CD4-positive, alpha-beta T cell treated with Interleukin-6 for 4 hours (primary cell): Measurements from ENCODE around the gene MYBPC3.

Experiments
- DNase-seq: peaks from one replicate; pipeline ENCODE4 v3.0.0-alpha.2; 2020; ENCODE audit warnings: mixed read lengths

The MYBPC3 gene

DNA sequence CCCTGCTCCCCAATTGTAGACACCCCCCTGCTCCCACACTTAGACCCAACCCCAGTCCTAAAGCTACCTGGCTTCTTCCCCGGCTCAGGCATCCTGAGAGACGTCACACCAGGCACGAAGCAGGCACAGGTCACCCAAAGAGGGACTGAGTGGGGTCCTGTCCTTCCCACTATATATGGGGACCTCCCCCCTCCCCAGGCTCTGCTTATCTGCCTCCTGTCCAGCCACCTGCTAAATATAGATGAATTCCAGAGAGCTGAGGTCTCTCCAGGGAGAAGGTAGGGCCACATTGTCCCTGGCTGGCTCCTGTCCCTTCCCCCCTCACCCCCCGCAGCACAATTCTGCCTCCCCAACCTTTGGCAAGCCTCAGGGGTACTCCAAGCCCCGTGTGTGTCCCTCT is at the start of gene MYBPC3:
TSS of gene MYBPC3 (minus strand) at position 147 of the 400 bp plus-strand sequence. CDS start at position 92, 55 bp downstream.
- no peak for DNase-seq

DNA sequence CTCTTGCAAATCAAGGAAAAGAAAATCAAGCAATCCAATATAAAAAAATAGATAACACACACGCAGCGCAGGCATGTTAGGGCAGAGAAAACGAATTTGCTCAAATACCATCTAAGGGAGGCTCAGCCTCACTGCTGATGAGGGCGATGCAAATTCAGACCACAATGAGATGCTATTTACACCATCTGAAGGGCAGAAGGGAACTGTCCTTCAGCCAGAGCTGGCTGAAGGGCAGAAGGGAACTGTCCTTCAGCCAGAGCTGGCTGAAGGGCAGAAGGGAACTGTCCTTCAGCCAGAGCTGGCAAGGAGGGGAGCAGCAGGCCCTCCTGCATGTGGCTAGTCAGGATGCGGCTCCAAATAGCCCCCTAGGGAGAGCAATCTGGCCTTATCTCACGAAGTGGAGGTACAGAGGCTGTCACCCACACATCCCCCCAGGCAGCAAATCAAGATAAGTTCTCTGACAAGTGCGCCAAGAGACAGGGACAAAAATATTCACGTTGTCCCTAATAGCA is 48.3 kb upstream of the MYBPC3 start:
- no peak for DNase-seq

DNA sequence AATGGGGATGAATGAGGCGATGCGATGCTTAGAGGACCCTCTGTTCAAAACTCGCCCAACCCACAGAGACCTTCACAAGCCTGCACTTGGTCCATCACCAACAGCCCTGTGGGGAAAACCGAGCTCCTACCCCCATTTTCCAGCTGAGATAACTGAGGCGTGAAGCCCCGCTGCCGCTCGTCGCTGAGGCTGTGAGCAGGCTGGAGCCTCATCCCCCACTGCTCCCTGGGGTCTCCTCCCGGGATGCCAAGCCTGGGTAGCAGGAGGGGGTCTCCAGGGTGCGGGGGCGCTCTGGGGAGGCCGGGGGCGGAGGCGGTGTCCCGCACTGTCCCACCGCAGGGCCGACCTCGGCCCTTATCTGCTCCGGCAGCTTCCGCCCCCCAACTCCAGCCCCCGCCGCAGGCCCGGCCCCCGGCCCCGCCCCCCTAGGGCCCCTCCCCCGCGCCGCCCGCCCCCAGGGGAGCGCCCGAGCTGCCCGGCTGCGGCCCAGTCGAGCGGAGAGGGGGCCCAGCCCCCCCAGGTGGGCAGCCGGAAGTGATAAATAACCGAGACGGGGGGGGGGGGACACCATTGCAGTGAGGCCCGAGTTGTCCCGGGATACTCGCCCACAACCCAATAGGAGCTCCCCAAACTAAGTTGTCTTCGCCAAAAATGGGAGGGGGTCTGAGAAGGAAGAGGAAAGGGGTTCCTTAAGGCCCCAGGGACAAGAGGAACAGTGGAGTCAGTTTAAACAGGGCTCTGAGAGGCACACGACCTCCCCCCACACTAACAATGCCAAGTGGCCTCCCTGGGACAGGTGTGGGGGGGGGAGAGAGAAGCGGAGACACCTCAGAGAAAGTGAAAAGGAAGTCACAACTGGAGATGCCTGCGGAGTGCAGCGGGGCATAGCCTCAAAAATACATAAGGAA is 47.6 kb upstream of the MYBPC3 start:
- DNase-seq = peak; percentile 69

DNA sequence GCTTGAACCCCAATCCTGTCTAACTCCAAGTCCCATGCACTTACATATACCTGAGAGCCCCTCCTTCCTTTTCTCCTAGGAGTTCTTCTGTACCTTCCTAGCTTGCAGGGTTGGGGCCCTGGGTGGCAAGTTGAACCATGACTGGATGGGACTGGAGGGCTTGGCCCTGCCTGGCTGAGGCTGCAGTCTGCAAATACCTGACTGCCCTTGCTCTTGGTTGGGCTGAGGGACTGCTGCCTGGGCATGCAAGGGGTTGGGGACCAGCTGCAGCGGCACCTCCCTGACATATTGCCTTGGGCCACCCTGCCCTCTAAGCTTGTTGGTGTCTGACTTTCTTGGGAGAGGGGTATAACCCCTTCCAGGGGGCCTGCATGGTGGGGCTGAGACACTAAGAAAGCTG is 46.0 kb upstream of the MYBPC3 start:
- no peak for DNase-seq

DNA sequence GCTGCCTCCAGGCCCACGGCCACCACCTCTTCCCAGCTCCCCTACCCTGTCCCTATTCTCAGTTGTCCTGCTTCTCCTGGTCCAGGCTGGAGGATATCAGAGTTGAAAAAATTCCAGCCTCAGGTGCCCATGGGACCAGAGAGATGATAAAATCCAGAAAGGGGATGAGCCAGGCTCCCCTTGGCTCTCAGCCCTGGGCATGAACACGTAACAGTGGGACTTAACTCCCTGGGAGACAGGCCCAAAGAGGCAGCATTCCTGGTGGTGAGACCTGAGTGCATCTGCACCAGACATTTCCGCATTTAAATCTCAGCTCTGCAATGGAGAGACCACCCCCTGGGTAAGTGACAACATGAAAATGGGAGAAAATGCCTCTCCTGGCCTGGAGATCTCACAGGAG is 45.5 kb upstream of the MYBPC3 start:
- DNase-seq = no peak

DNA sequence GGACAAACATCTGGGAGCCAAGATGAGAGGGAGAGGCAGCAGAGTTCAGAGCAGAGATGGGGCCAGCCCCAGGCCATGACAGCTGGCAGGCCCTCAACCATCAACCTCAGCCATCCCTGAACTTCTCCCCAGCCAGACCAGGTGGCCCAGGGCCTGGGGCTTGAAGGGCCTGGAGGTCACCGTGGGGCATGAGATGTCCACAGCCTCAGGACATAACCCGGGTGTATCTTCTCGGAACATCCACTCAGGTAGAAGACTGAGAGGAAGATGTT is 43.5 kb upstream of the MYBPC3 start:
- DNase-seq = no peak

DNA sequence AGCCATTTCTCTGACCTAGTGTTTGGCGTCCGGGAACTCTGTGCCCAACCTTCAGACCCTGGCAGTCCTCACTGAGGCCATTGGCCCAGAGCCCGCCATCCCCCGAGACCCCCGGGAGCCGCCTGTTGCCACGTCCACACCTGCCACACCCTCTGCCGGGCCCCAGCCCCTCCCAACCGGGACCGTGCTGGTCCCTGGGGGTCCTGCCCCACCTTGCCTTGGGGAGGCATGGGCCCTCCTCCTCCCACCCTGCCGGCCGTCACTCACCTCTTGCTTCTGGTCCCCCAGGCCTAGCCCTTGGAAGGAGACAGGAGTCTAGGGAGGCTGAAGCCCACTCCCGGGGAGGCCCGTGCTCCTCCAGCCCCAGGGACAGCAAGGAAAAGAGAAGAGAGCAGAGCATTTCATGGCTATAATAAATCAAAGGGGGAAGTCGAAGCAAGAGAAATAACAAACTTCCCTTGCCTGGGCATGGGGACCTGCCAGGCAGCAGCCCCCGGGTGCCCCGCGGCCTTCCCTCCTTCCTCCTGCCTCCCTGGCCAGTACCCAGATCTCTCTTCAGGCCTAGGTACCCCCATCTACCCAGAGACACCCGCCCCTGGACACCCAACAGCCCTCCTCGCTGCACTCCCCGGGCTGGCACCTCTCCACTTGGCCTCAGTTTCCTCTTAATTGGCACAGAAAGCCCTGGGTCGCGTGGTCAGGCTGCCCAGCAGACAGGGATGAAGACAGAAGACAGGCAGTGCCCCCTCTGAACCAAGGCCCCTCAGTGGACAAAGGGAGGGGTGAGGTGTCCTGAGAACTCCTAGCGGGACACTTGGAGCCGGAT is 42.9 kb upstream of the MYBPC3 start:
- no peak for DNase-seq

DNA sequence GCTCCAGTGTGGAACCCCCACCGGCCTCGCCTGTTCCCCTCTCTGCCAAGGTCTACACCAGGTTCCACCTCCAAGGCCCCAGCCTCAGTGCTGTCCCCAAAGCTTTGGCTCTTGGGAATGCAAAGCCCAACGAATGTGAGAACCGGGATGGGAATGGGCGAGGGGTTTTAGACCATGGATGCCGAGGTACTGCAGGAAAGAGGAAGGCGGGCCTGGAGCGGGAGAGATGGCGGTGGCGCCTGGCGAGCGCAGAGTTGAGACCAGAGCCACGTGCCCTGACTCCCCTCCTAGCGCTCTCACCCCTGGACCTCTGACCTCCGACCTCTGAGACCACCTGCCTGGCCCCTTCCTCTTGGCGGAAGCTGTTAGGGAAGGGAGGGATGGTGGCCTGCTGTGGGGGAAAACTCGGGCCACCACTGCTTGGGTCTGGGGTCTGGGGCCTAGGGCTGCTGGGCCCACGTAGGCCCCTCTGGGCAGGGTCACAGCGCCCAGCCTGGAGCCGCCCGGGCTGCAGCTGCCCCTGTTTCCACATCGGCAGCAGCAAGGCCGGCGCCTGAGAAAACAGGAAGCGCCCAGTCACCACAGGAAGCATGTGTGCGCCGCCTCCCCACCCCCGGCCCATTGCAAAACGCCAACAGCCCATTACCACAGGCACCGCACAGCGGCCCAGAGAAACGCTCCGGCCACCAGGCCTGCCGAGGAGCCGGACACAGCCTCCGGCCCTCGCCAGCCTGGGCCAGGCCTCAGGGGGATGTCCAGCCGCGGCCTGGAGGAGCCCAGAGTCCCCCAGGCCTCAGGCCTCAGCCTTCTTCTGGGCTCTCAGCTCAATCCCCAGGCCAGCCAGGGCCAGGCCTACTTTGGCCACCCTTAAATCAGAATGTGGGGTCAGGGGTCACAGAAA is 42.1 kb upstream of the MYBPC3 start:
- DNase-seq = peak; percentile 83

DNA sequence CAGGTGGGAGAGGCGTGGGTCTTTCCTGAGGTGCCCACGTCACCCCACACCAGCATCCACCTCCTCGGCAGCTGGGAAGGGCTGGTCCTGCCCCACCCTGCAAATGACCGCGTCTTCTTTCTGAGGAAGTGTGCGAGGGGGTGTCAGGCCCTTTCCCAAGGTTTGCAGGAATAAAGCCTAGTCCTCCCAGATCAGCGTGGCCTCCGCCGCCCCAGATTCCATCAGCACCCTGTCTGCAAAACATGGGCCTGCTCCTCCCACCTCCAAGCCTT is 41.5 kb upstream of the MYBPC3 start:
- no peak for DNase-seq

DNA sequence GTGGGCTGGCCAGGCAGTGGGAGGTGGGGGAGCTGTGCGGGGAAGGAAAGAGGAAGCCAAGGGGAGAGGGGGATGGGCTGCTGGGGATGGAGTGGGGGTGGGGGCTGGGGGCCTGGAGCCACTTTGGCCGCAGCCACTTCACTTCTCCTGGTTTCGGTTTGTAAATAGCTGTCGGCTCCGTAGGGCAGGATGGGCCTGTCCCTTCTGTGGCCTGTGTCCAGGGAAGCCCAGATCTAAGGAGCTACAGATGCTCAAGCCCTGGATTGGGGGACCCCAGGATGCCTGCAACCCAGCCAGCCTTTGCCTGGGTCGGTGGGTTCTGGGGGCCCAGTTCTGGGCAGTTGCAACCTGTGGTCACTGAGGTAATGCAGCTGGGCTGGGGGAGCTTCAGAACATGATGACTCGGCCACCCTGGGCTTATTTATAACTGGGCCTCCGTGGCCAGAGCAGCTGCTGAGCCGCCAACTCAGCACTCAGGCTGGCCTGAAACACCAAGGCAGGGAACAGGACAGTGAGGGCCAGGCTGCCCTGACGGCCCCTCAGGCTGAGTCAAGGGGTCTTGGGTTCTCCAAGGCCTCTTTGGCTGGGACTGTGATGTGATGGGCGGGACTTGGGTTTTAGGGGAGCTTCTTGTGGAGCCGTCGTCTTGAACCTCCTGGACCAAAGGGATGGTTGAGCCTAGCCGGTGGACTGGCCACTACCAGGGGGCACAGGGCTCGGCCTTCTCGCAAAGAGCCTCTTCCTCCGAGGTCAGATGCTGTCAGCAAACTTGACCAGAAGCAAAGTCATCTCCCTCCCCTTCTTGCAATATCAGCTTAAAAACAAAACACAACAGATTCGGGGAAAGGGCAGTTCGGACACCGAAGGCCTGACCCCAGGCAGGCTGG is 40.9 kb upstream of the MYBPC3 start:
- DNase-seq = no peak

DNA sequence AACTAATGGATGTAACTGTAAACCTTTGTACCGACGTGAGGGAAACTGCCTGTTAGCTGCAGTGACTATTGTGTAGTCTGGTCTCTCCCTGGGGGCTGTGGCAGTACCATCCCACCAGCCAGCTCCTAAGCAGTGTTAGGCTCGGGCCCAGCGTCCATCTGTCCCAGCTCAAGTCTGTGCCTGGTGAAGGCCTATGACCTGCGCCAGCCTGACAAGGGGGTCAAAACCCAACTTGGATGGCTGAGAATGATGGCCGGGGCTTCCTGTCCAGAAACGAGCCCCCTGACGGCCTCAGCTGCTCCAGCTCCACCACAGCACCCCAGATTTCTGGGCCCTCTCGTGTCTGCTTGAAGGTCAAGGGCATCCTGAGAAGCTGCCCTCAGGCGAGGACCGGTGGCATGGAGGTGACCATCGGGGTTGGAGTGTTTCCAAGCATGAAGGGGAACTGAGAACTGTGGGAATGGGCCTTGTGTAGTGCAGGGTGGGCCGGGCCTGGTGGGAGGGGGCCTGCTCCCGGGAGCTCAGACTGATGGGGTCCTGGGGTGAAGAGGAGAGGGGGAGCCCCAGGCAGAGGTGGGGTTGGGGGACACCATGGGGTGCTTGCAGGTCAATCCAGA is 40.2 kb upstream of the MYBPC3 start:
- DNase-seq = no peak

DNA sequence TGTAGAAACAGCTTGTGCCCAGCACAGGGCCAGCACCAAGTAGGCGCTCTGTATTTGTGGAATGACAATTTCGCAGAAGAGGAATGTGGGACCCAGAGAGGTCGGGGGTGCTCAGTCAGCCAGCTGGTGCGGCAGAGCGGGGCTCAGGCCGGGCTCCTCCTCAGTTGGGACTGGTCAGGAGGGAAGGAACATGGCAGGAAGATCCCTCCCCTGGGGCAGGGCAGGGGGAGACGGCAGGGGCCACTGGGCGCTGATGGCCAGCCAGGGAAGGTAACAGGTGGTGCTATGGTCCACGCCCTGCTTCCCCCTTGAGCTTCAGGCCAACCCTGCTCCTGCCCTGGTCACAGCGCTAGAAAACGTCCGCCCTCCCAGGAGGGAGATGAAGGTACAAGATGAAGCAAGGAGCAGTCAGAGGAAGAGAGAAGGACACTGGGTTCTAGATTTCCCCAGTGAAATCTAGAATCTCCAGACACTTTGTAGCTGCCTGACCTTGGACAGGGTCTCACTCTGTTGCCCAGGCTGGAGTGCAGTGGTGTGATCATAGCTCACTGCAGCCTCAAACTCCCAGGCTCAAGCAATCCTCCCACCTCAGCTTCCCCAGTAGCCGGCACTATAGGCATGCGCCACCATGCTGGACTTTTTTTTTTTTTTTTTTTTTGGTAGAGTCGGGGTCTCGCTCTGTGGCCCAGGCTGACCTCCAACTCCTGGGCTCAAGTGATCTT is 39.4 kb upstream of the MYBPC3 start:
- DNase-seq = no peak

DNA sequence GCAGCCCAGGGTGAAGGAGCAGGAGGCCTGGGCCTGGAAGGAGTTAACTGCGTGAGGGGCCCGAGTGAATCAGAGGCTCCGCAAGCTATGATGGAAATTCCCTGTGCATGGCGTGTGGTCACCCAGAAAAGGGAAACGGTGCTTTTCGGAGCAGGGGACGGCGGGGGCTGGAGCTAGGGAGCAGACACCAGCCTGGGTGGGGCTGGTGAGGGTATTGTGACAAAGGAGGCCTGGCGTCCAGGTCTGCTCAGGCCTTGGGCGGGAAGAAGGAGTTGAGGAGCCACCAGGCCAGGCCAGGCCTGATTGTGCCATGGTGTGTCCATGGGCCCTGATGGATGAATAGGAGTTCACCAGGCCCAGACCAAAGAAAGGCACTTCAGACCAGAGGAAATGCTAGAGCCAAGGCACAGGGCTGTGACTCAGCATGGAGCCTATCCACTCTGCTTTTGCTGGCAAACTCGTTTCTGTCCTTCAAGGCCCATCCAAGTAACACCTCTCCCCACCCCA is 38.6 kb upstream of the MYBPC3 start:
- DNase-seq = no peak

DNA sequence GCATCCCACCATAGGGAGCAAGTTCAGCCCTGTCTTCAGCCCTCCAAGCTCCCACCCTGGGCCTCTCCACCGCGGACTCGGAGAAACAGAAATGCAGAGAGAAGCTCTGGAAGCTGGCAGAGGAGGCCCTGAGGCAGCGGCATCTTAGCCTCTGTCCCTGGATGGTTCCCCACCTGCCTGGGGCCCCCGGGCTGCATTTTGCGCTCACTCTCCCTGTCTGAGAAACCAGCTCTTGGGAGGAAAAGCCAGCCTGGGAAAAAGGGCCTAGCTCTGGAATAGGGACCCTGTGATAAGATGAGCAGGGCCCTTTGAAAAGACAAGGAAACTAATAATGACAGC is 37.9 kb upstream of the MYBPC3 start:
- no peak for DNase-seq

DNA sequence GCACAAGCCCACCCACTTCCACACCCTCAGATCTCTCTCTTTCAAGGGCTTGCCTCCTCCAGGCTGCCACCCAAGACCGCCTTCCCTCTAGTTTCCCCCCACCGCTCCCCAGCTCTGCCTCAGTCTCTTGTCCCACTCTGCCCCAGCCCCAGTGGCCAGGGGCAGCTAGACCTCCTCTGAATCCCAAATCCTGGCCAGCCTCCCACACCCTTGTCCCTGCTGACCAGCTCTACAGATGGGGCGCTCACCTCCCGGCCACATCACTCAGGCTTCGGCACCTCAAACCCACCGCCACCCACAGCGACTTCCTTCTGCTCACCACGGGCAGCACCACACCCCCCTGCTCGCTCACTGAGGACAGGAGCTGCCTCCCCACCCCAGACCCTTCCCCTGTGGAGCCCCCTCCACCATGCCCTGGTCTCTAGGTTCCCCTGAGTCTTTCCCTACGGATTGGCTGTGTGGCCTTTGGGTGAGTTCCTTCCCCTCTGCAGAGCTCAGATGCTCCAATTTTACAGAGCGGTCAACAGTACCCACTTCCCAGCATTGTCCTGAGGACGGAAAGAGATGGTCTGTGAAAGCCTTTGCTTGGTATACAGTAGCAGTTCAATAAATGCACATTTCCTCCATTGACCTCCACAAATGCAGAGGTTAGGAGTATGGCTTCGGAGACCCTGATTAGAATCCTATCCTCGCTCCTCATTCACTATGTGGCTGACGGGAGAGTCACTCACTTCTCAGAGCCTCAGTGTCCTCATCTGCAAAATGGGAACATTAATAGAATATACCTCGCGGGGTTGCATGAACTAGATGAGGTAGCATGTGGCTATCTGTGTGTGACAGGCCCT is 37.3 kb upstream of the MYBPC3 start:
- peak; percentile 21 for DNase-seq

DNA sequence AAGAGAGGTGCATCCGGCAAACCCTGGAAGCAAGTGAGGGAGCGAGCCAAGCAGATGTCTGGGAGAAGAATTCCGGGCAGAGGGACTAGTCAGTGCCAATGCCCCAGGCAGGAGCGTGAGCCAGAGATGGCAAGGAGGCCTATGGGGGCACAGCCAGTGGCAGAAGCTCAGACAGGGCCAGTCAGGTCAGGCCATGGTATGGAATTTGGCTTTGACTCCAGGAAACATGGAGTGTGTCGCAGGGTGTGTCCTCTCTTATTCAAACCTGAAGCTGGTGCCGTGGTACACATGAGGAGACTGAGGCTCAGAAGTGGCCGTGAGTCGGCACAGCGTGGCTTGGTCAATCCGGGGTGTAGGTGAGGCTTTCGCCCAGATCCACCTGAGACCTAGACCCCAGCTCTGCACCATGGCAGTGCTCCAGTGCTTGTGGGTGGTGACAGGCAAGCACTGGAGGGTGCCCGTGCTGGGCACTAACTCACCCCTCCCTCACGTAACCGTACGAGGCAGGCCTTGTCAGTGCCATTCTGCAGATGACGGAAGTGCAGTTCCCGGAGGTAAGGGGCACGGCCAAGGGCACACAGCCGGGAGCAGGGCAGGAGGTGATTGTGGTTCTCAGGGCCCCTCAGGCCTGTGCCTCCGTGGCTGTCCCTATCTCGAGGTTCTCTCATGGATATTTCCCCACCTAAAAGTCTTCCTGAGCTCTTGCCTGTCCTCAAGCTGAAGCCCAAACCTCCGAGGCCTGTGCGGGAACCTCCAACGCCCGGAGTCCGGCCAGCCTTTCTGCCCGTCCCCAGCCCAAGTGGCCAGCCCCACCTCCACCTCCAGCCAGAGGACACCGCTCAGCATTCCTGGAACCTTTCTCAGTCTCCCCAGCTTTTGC is 36.4 kb upstream of the MYBPC3 start:
- no peak for DNase-seq

DNA sequence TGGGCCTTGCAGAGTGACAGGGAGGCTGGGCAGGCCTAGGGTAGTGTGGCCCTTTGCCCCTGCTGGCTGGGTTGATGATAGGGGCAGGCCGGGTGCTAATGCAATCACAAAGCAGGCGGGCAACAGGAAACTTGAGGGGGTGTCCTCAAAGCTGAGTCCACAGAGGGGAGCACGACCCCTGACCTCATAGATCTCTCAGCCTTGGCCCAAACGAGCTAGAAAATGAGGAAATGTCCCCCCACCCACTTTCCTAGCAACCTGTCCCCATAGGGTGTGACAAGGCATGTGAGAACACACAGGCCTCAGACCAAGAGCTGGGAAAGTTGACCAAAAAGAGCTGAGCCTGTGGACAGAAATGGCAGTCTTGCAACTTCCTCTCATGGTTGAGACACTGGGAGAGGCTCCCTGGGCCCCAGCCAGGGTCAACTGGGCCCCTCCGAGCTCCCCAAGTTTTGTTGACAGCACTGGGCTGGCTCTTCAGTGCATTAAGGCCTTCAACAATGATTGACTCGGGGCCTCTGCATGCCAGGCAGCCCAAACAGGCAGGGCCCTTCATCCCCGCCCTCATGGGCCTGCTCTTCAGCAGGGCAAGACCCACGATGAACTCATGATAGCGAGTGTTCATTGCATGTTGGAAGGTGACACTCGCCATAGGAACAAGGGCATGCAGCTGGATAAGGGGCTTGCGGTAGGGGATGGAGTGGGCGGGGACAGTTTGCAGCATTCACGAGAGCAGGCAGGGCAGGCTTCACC is 35.6 kb upstream of the MYBPC3 start:
- DNase-seq = no peak

DNA sequence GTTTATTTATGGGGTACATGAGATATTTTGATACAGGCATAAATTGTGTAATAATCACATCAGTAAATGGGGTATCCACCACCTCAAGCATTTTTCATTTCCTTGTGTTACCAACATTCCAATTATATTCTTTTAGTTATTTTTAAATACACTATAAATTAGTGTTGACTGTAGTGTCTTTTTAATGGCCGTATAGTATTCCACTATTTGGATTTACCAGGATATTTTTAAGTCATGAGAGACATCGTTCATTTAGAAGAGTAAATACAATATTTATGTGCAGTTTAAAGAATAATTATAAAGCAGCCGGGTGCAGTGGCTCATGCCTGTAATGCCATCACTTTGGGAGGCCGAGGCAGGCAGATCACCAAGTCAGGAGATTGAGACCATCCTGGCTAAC is 32.0 kb upstream of the MYBPC3 start:
- DNase-seq = no peak
